ENCODE measurements around the gene TOMM20L. TPM values are rescaled to one million over a fixed set of nuclear protein-coding genes. Genes with fewer than 3 reads are reported as not detected.

TOMM20L gene
- total and polyA plus RNA-seq, 4 donors, result not detected

DNA sequence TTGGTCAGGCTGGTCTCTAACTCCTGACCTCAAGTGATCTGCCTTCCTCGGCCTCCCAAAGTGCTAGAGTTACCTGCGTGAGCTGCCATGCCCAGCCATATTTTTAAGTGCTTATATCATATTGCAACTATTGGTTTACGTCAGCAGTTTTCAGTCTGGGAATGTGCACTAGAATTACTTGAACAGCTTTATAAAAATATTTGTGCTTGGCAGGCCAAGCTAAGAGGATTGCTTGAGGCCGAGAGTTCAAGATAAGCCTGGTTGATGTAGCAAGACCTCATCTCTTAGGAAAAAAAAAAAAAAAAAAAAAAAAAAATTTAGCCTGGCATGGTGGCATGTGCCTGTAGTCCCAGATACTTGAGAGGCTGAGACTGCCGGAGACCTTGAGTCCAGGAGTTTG is 48.9 kb downstream of the TOMM20L start (continued):
- TF ChIP-seq, protein P1, sequence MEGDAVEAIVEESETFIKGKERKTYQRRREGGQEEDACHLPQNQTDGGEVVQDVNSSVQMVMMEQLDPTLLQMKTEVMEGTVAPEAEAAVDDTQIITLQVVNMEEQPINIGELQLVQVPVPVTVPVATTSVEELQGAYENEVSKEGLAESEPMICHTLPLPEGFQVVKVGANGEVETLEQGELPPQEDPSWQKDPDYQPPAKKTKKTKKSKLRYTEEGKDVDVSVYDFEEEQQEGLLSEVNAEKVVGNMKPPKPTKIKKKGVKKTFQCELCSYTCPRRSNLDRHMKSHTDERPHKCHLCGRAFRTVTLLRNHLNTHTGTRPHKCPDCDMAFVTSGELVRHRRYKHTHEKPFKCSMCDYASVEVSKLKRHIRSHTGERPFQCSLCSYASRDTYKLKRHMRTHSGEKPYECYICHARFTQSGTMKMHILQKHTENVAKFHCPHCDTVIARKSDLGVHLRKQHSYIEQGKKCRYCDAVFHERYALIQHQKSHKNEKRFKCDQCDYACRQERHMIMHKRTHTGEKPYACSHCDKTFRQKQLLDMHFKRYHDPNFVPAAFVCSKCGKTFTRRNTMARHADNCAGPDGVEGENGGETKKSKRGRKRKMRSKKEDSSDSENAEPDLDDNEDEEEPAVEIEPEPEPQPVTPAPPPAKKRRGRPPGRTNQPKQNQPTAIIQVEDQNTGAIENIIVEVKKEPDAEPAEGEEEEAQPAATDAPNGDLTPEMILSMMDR (IDR thresholded peaks at IDR 0.05; ENCODE audit: low read depth, low read length, missing input control), result no peak

GRCh38 chr14:58455593-58456265 is 60.0 kb downstream of the TOMM20L start:
- WGBS, result 98% methylated on average over 9 of the region's 9 CpGs
- DNase-seq (ENCODE audit: low spot score), result no peak
- Histone ChIP-seq H3K4me3 (ENCODE audit: low read depth in 1 of 3, low read length in 3 of 3) (no peak overlapping the region), H3K27ac (ENCODE audit: low read depth in 1 of 2, low read length in 2 of 2) (no peak overlapping the region), H3K36me3 (ENCODE audit: control insufficient read depth in 4 of 4, insufficient read depth in 3 of 4, low read depth in 1 of 4, low read length in 3 of 4) (peaks cover 5 to 33% (median 27%) of the 10 kb centered on the region in 4 donors), H3K9ac (ENCODE audit: low read depth in 1 of 2, low read length in 2 of 2) (no peak overlapping the region), H3K27me3 (ENCODE audit: control insufficient read depth in 4 of 4, insufficient read depth in 4 of 4, low read length in 3 of 4) (no peaks in the 10 kb centered on the region), H3K4me1 (ENCODE audit: control insufficient read depth in 4 of 4, insufficient read depth in 4 of 4, low read length in 3 of 4) (no peaks in the 10 kb centered on the region), H3K9me3 (ENCODE audit: control insufficient read depth in 4 of 4, low read length in 3 of 4) (no peaks in the 10 kb centered on the region)
- TF ChIP-seq ZBTB33 (IDR thresholded peaks at IDR 0.05) (no peak), HNF4G (IDR thresholded peaks at IDR 0.05) (no peak), MAX (IDR thresholded peaks at IDR 0.05) (no peak), RAD21 (IDR thresholded peaks at IDR 0.05) (no peak), JUND (IDR thresholded peaks at IDR 0.05) (no peak), TAF1 (conservative IDR thresholded peaks at IDR 0.05) (no peak), YY1 (IDR thresholded peaks at IDR 0.05) (no peak), RXRA (IDR thresholded peaks at IDR 0.05) (no peak), EGR1 (IDR thresholded peaks at IDR 0.05; ENCODE audit: low read depth in 2 of 2) (no peak), SP1 (IDR thresholded peaks at IDR 0.05) (no peak), FOXA2 (IDR thresholded peaks at IDR 0.05) (no peak), GABPA (IDR thresholded peaks at IDR 0.05 in 1 of 2, conservative IDR thresholded peaks at IDR 0.05 in 1 of 2) (no peak), FOXA1 (IDR thresholded peaks at IDR 0.05) (no peak), HNF4A (conservative IDR thresholded peaks at IDR 0.05) (no peak)
- TF ChIP-seq, protein P2, sequence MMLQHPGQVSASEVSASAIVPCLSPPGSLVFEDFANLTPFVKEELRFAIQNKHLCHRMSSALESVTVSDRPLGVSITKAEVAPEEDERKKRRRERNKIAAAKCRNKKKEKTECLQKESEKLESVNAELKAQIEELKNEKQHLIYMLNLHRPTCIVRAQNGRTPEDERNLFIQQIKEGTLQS (IDR thresholded peaks at IDR 0.05), result no peak

Small RNAs within 50 kb of the gene (small RNA-seq; reads per million reads assigned to genes)
- not detected for gene RF00019

Other genes starting within 250 kb of the TOMM20L start
- gene ARMH4, start 243.7 kb upstream of the TOMM20L start, total RNA-seq, result 1 to 10 TPM in 1 of 2 donors, under 1 TPM in 1; 0.67 to 3.2 TPM
- under 1 TPM; 0.38 to 0.40 TPM for gene ARMH4, start 243.7 kb upstream of the TOMM20L start, polyA plus RNA-seq
- gene ACTR10, start 195.8 kb upstream of the TOMM20L start, total RNA-seq, result 10 to 100 TPM; 19.2 to 29.7 TPM
- 10 to 100 TPM; 20.6 to 42.0 TPM for gene ACTR10, start 195.8 kb upstream of the TOMM20L start, polyA plus RNA-seq
- 100 to 1,000 TPM in 1 of 2 donors, 10 to 100 TPM in 1; 54.6 to 120 TPM for gene PSMA3, start 151.1 kb upstream of the TOMM20L start, total RNA-seq
- 100 to 1,000 TPM; 106 to 192 TPM for gene PSMA3, start 151.1 kb upstream of the TOMM20L start, polyA plus RNA-seq
- 10 to 100 TPM; 10.1 to 13.9 TPM for gene ARID4A, start 97.4 kb upstream of the TOMM20L start, total RNA-seq
- gene ARID4A, start 97.4 kb upstream of the TOMM20L start, polyA plus RNA-seq, result 10 to 100 TPM in 1 of 2 donors, 1 to 10 TPM in 1; 3.8 to 26.9 TPM
- 10 to 100 TPM in 1 of 2 donors, 1 to 10 TPM in 1; 8.4 to 14.5 TPM for gene TIMM9, start 31.6 kb downstream of the TOMM20L start, total RNA-seq
- gene TIMM9, start 31.6 kb downstream of the TOMM20L start, polyA plus RNA-seq, result 10 to 100 TPM; 20.2 to 38.1 TPM
- gene KIAA0586, start 31.8 kb downstream of the TOMM20L start, total RNA-seq, result 10 to 100 TPM in 1 of 2 donors, 1 to 10 TPM in 1; 9.9 to 18.2 TPM
- gene KIAA0586, start 31.8 kb downstream of the TOMM20L start, polyA plus RNA-seq, result 1 to 10 TPM; 3.6 to 5.8 TPM
- gene DACT1, start 242.0 kb downstream of the TOMM20L start, total RNA-seq, result 1 to 10 TPM; 2.1 to 3.8 TPM
- 1 to 10 TPM in 1 of 2 donors, under 1 TPM in 1; 0.32 to 1.1 TPM for gene DACT1, start 242.0 kb downstream of the TOMM20L start, polyA plus RNA-seq

Data from liver (tissue), 10 donors.